ENCODE data around the gene TESPA1. TPM values are rescaled to one million over a fixed set of nuclear protein-coding genes. Genes with fewer than 3 reads are reported as not detected.

The TESPA1 gene
- total and polyA plus RNA-seq, 9 of the 15 experiments (the other 6 are each of a cell fraction or from before 2014, with no cell fraction given), result 0.72 to 7.1 (median 2.4) TPM

DNA sequence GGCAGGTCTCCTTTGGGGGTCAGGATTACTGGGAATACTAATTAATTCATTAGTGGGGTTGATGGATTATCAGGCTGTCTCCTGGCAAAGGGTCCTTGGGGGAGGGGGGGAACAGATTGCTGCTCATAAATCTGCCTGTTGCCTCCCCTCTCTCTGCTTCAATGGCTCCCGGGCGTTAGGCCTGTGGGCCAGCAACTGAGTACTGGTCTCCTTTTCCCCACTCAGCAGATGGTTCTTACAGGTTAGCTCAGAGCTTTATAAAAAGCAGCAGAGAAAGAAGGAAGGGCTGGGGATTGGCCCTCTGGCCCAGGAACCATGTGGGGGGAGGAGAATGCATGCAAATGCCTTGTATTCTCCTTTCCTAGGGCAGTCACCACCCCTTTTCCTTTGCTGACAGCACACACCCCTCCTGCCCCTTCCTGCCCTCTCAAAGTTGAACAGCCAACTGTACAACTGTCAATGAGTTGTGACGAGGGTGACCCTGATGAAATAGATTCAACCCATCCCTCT, 32.9 kb upstream of the TESPA1 start:
- ATAC-seq (no peak), DNase-seq (ENCODE audit: extremely low read depth in 1 of 4, low spot score in 3 of 4) (no peak), FAIRE-seq (no peak)
- no TSS peak for BruUV-seq (replicated peaks)
- 0% methylated on average over 3 of the region's 3 CpGs for WGBS (ENCODE audit: insufficient coverage, low coverage, missing lambda C conversion rate)
- H3K27ac ChIP-seq (ENCODE audit: extremely low read depth, low read depth, low read length), result no peak overlapping the region
- no peaks in the 10 kb centered on the region for H3K36me3 ChIP-seq (ENCODE audit: control insufficient read depth, insufficient read depth, low read length)
- no peaks in the 10 kb centered on the region; a peak in 1 of 5 replicates for H3K4me1 ChIP-seq (replicated peaks in 1 of 2; ENCODE audit: control insufficient read depth in 2 of 2, insufficient read depth in 2 of 2, low read length in 2 of 2)
- H3K79me2 ChIP-seq (ENCODE audit: control insufficient read depth, insufficient read depth, low read length), result no peaks in the 10 kb centered on the region
- no peak overlapping the region for H2AFZ ChIP-seq (ENCODE audit: low read depth, low read length)
- in situ Hi-C loops (cut with MboI), result no loop called here
- H3K9me1 ChIP-seq (ENCODE audit: control insufficient read depth, insufficient read depth, low read length), result no peaks in the 10 kb centered on the region
- no peaks in the 10 kb centered on the region for H4K20me1 ChIP-seq (replicated peaks; ENCODE audit: control insufficient read depth, insufficient read depth, low read length)
- CTCF ChIA-PET (ENCODE audit: low intra/inter-chr PET ratio), result no interaction called here
- TF ChIP-seq, protein P1, sequence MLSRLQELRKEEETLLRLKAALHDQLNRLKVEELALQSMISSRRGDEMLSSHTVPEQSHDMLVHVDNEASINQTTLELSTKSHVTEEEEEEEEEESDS (CRISPR knock-in tag; IDR thresholded peaks at IDR 0.05), result no peak
- TF ChIP-seq ZBTB7A (IDR thresholded peaks at IDR 0.05; ENCODE audit: borderline replicate concordance, control insufficient read depth, low read depth, low read length) (no peak), ZNF695 (CRISPR knock-in tag; IDR thresholded peaks at IDR 0.05) (no peak), DDX20 (tag; IDR thresholded peaks at IDR 0.05; ENCODE audit: low read depth) (no peak)
- TF ChIP-seq, protein P2, sequence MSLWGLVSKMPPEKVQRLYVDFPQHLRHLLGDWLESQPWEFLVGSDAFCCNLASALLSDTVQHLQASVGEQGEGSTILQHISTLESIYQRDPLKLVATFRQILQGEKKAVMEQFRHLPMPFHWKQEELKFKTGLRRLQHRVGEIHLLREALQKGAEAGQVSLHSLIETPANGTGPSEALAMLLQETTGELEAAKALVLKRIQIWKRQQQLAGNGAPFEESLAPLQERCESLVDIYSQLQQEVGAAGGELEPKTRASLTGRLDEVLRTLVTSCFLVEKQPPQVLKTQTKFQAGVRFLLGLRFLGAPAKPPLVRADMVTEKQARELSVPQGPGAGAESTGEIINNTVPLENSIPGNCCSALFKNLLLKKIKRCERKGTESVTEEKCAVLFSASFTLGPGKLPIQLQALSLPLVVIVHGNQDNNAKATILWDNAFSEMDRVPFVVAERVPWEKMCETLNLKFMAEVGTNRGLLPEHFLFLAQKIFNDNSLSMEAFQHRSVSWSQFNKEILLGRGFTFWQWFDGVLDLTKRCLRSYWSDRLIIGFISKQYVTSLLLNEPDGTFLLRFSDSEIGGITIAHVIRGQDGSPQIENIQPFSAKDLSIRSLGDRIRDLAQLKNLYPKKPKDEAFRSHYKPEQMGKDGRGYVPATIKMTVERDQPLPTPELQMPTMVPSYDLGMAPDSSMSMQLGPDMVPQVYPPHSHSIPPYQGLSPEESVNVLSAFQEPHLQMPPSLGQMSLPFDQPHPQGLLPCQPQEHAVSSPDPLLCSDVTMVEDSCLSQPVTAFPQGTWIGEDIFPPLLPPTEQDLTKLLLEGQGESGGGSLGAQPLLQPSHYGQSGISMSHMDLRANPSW (CRISPR knock-in tag; IDR thresholded peaks at IDR 0.05), result no peak
- TF ChIP-seq, protein P3, sequence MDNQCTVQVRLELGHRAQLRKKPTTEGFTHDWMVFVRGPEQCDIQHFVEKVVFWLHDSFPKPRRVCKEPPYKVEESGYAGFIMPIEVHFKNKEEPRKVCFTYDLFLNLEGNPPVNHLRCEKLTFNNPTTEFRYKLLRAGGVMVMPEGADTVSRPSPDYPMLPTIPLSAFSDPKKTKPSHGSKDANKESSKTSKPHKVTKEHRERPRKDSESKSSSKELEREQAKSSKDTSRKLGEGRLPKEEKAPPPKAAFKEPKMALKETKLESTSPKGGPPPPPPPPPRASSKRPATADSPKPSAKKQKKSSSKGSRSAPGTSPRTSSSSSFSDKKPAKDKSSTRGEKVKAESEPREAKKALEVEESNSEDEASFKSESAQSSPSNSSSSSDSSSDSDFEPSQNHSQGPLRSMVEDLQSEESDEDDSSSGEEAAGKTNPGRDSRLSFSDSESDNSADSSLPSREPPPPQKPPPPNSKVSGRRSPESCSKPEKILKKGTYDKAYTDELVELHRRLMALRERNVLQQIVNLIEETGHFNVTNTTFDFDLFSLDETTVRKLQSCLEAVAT (IDR thresholded peaks at IDR 0.05), result no peak
- peaks cover 0 to 7% of the 10 kb centered on the region in 2 experiments; a peak in 2 of 5 replicates for H3K27me3 ChIP-seq (ENCODE audit: control insufficient read depth in 2 of 2, insufficient read depth in 2 of 2, low read length in 2 of 2)
- H3K9ac ChIP-seq (ENCODE audit: insufficient read depth in 1 of 2, low read depth in 2 of 2, low read length in 2 of 2), result no peak overlapping the region
- H3K4me3 ChIP-seq, result no peak overlapping the region
- intact Hi-C loops (cut with micrococcal nuclease), result no loop called here
- H3K4me2 ChIP-seq (ENCODE audit: insufficient read depth, low read length), result no peak overlapping the region
- POLR2A ChIA-PET, result no interaction called here
- H3K9me3 ChIP-seq (replicated peaks; ENCODE audit: control insufficient read depth, insufficient read depth, low read depth, low read length), result no peaks in the 10 kb centered on the region
